GM12892 (cell line): ENCODE measurements around the gene GABRA5.

Experiments used
- POLR2A ChIP-seq: IDR thresholded peaks from 2 replicates; pipeline ENCODE4 v1.6.1; 2011; ENCODE audit warnings: low read depth, low read length, control low read depth
- POLR2AphosphoS5 ChIP-seq: IDR thresholded peaks from 2 replicates; pipeline ENCODE4 v1.6.1; 2011; ENCODE audit warnings: low read depth, low read length, control low read depth

- TF ChIP-seq POLR2A (no peak), POLR2AphosphoS5 (no peak)
Measured at GRCh38 chr15:26954403-26954802, 87.5 kb downstream of the GABRA5 start.
